Liver (tissue), 9 donors: ENCODE measurements around the gene PP2D1. TPM values are rescaled to one million over a fixed set of nuclear protein-coding genes. Genes with fewer than 3 reads are reported as not detected.

Source experiments
- DNase-seq: peaks from one replicate; pipeline ENCODE4 v3.0.0-alpha.2; 2017; ENCODE audit warnings: low spot score
- H3K27ac ChIP-seq, 2 donors: one replicate each; pipeline ENCODE4 v1.7.0; 2013; ENCODE audit warnings: inconsistent platforms in 2 of 2, low read length in 2 of 2, control low read depth in 1 of 2, low read depth in 1 of 2, mild to moderate bottlenecking in 1 of 2
- H3K27me3 ChIP-seq, 4 donors: one replicate each; pipeline versions ENCODE4 v1.6.1 to v1.7.0; 2013; ENCODE audit warnings: low read length in 3 of 4, inconsistent platforms in 1 of 4, mild to moderate bottlenecking in 1 of 4, moderate library complexity in 1 of 4; ENCODE audit not compliant: control insufficient read depth in 4 of 4, insufficient read depth in 4 of 4
- H3K36me3 ChIP-seq, 4 donors: one replicate each; pipeline versions ENCODE4 v1.6.1 to v1.7.0; 2013; ENCODE audit warnings: low read length in 3 of 4, mild to moderate bottlenecking in 3 of 4, low read depth in 1 of 4, moderate library complexity in 1 of 4; ENCODE audit not compliant: control insufficient read depth in 4 of 4, insufficient read depth in 3 of 4
- H3K4me1 ChIP-seq, 4 donors: one replicate each; pipeline versions ENCODE4 v1.6.1 to v1.7.0; 2013; ENCODE audit warnings: low read length in 3 of 4, mild to moderate bottlenecking in 3 of 4, moderate library complexity in 1 of 4; ENCODE audit not compliant: control insufficient read depth in 4 of 4, insufficient read depth in 4 of 4
- H3K4me3 ChIP-seq, 3 donors: one replicate each; pipeline versions ENCODE4 v1.6.1 to v1.7.0; 2013; ENCODE audit warnings: low read length in 3 of 3, control low read depth in 1 of 3, low read depth in 1 of 3, mild to moderate bottlenecking in 1 of 3
- H3K9ac ChIP-seq, 2 donors: one replicate each; pipeline ENCODE4 v1.7.0; 2013; ENCODE audit warnings: low read length in 2 of 2, mild to moderate bottlenecking in 2 of 2, moderate library complexity in 2 of 2, control low read depth in 1 of 2, low read depth in 1 of 2
- H3K9me3 ChIP-seq, 4 donors: one replicate each; pipeline versions ENCODE4 v1.6.1 to v1.7.0; 2013; ENCODE audit warnings: low read length in 3 of 4; ENCODE audit not compliant: control insufficient read depth in 4 of 4
- ATF3 ChIP-seq: IDR thresholded peaks from 2 replicates; pipeline ENCODE4 v1.6.1; 2016; ENCODE audit warnings: antibody characterized with exemption
- CTCF ChIP-seq: fragments of 150-350 bp; IDR thresholded peaks from 2 replicates; pipeline ENCODE4 v1.5.1; 2017; ENCODE audit warnings: improper control_type of control experiment, low read depth, low read length; ENCODE audit not compliant: missing input control
- EGR1 ChIP-seq, 2 donors: IDR thresholded peaks; 2 replicates each; pipeline ENCODE4 v1.6.1; 2016 to 2018; ENCODE audit warnings: antibody characterized with exemption in 2 of 2, low read depth in 2 of 2
- FOXA1 ChIP-seq: IDR thresholded peaks from 2 replicates; pipeline ENCODE4 v1.6.1; 2016; ENCODE audit warnings: antibody characterized with exemption
- FOXA2 ChIP-seq: IDR thresholded peaks from 2 replicates; pipeline ENCODE4 v1.6.1; 2016; ENCODE audit warnings: antibody characterized with exemption
- GABPA ChIP-seq, 2 donors: IDR thresholded peaks in 1 of 2; conservative IDR thresholded peaks in 1 of 2; 2 replicates each; pipeline ENCODE4 v1.6.1; 2016; ENCODE audit warnings: antibody characterized with exemption in 2 of 2, mild to moderate bottlenecking in 1 of 2, moderate library complexity in 1 of 2
- HNF4A ChIP-seq, 2 donors: conservative IDR thresholded peaks; 2 replicates each; pipeline ENCODE4 v1.6.1; 2016; ENCODE audit warnings: antibody characterized with exemption in 2 of 2, mild to moderate bottlenecking in 2 of 2
- HNF4G ChIP-seq: IDR thresholded peaks from 2 replicates; pipeline ENCODE4 v1.6.1; 2016; ENCODE audit warnings: antibody characterized with exemption
- JUND ChIP-seq, 2 donors: IDR thresholded peaks; 2 replicates each; pipeline ENCODE4 v1.6.1; 2016; ENCODE audit warnings: antibody characterized with exemption in 2 of 2
- MAX ChIP-seq: IDR thresholded peaks from 2 replicates; pipeline ENCODE4 v1.6.1; 2016; ENCODE audit warnings: antibody characterized with exemption
- NR2F2 ChIP-seq: IDR thresholded peaks from 2 replicates; pipeline ENCODE4 v1.6.1; 2016; ENCODE audit warnings: antibody characterized with exemption
- RAD21 ChIP-seq, 2 donors: IDR thresholded peaks; 2 replicates each; pipeline ENCODE4 v1.6.1; 2016; ENCODE audit warnings: antibody characterized with exemption in 2 of 2, mild to moderate bottlenecking in 2 of 2
- REST ChIP-seq: IDR thresholded peaks from 2 replicates; pipeline ENCODE4 v1.6.1; 2016; ENCODE audit warnings: antibody characterized with exemption, mild to moderate bottlenecking
- RXRA ChIP-seq, 2 donors: IDR thresholded peaks; 2 replicates each; pipeline ENCODE4 v1.6.1; 2017 to 2018; ENCODE audit warnings: antibody characterized with exemption in 2 of 2, mild to moderate bottlenecking in 1 of 2
- SP1 ChIP-seq: IDR thresholded peaks from 2 replicates; pipeline ENCODE4 v1.6.1; 2018; ENCODE audit warnings: antibody characterized with exemption, mild to moderate bottlenecking
- TAF1 ChIP-seq: conservative IDR thresholded peaks from 2 replicates; pipeline ENCODE4 v1.6.1; 2016; ENCODE audit warnings: antibody characterized with exemption, mild to moderate bottlenecking
- YY1 ChIP-seq: IDR thresholded peaks from 2 replicates; pipeline ENCODE4 v1.6.1; 2016; ENCODE audit warnings: antibody characterized with exemption, mild to moderate bottlenecking
- ZBTB33 ChIP-seq: IDR thresholded peaks from 2 replicates; pipeline ENCODE4 v1.6.1; 2016; ENCODE audit warnings: antibody characterized with exemption
- WGBS: extraction: QIAGEN DNeasy Blood & Tissue Kit; methylation state at CpG from one replicate; pipeline ENCODE4 v1.1.7; 2013; 5-methylcytosine and 5-hydroxymethylcytosine counted together
- polyA plus RNA-seq, 2 donors: library from polyadenylated mRNA; stranded (reverse) in 1 of 2; unstranded in 1 of 2; fragments of 200-250 nt in 1 of 2; fragments of >200 nt in 1 of 2; fragmentation: Nextera tagmentation in 1 of 2; extraction: Ambion mirVana in 1 of 2; gene quantifications; one replicate each; pipeline versions ENCODE4 v1.2.1 to v1.2.3, GENCODE V29; 2013 to 2015
- total RNA-seq, 2 donors: library from RNA; depleted of rRNA; stranded (reverse); fragments of >200 nt; gene quantifications; one replicate each; pipeline ENCODE4 v1.2.3, GENCODE V29; 2014
- donor health status: healthy.
- donor health status: healthy.
- donor health status: healthy.
- donor health status: healthy.
- donor health status: healthy.

Gene PP2D1
- total and polyA plus RNA-seq, 4 donors, result 0.31 TPM; not detected in 3

GRCh38 chr3:20055020-20055775 is 43.1 kb upstream of the PP2D1 start:
- no peak overlapping the region for H3K4me3 ChIP-seq
- no peaks in the 10 kb centered on the region for H3K9me3 ChIP-seq
- 69% methylated on average over 10 of the region's 10 CpGs for WGBS
- H3K27me3 ChIP-seq, result no peaks in the 10 kb centered on the region
- DNase-seq, result no peak
- peak overlapping the region; percentile 60 to 67 for H3K27ac ChIP-seq
- TF ChIP-seq NR2F2 (no peak), SP1 (no peak), YY1 (no peak), EGR1 (IDR thresholded peaks at IDR 0.05; ENCODE audit: low read depth in 2 of 2) (no peak), TAF1 (no peak), RAD21 (IDR thresholded peaks at IDR 0.05) (no peak), GABPA (IDR thresholded peaks at IDR 0.05 in 1 of 2, conservative IDR thresholded peaks at IDR 0.05 in 1 of 2) (no peak), ZBTB33 (no peak), HNF4G (no peak), JUND (IDR thresholded peaks at IDR 0.05) (no peak), FOXA2 (no peak)
- peaks cover 8 to 26% (median 18%) of the 10 kb centered on the region in 4 donors for H3K4me1 ChIP-seq
- H3K36me3 ChIP-seq, result no peaks in the 10 kb centered on the region
- H3K9ac ChIP-seq, result no peak overlapping the region

- H3K27ac ChIP-seq, result peak overlapping the region; percentile 60 to 80
- DNase-seq, result no peak
- WGBS, result 20% methylated on average over 4 of the region's 4 CpGs
- no peaks in the 10 kb centered on the region for H3K27me3 ChIP-seq
- H3K9ac ChIP-seq, result no peak overlapping the region
- no peak overlapping the region for H3K4me3 ChIP-seq
- peaks cover 8 to 26% (median 18%) of the 10 kb centered on the region in 4 donors for H3K4me1 ChIP-seq
- H3K36me3 ChIP-seq, result no peaks in the 10 kb centered on the region
- TF ChIP-seq FOXA2 (no peak), NR2F2 (peak; percentile 58), HNF4A (conservative IDR thresholded peaks at IDR 0.05) (peak; percentile 74 to 83), ATF3 (peak; percentile 97), CTCF (no peak), MAX (peak; percentile 47), YY1 (peak; percentile 76), REST (no peak), RAD21 (IDR thresholded peaks at IDR 0.05) (peak; percentile 32 to 57), GABPA (IDR thresholded peaks at IDR 0.05 in 1 of 2, conservative IDR thresholded peaks at IDR 0.05 in 1 of 2) (no peak), RXRA (IDR thresholded peaks at IDR 0.05) (peak; percentile 69 to 88), ZBTB33 (peak; percentile 14), TAF1 (no peak), HNF4G (peak; percentile 16), FOXA1 (peak; percentile 34), SP1 (peak; percentile 68), EGR1 (IDR thresholded peaks at IDR 0.05; ENCODE audit: low read depth in 2 of 2) (peak in 1 of 2 donors; percentile 10), JUND (IDR thresholded peaks at IDR 0.05) (peak; percentile 99)
- H3K9me3 ChIP-seq, result no peaks in the 10 kb centered on the region
Observed at GRCh38 chr3:20054549-20054987, 42.5 kb upstream of the PP2D1 start.
